GM12874 (cell line): Measurements from ENCODE around the gene MRPS6.

Experiments
- CTCF ChIP-seq: IDR thresholded peaks from 2 replicates; pipeline ENCODE4 v1.5.1; 2011; ENCODE audit warnings: low read depth, mild to moderate bottlenecking, control low read depth, low read length, moderate library complexity; ENCODE audit not compliant: insufficient read depth

Gene MRPS6

GRCh38 chr21:34115160-34115559, 41.8 kb downstream of the MRPS6 start:
- TF ChIP-seq CTCF: no peak

- no peak for TF ChIP-seq CTCF
Measured at GRCh38 chr21:34116569-34116968, 43.2 kb downstream of the MRPS6 start.

- TF ChIP-seq CTCF: no peak
Measured at GRCh38 chr21:34120867-34121266, 47.5 kb downstream of the MRPS6 start.

- TF ChIP-seq CTCF: no peak
Measured at GRCh38 chr21:34122047-34122446, 48.7 kb downstream of the MRPS6 start.

GRCh38 chr21:34123609-34124008, 50.2 kb downstream of the MRPS6 start:
- no peak for TF ChIP-seq CTCF

GRCh38 chr21:34126269-34126668, 52.9 kb downstream of the MRPS6 start:
- TF ChIP-seq CTCF: no peak

GRCh38 chr21:34126691-34127090, 53.3 kb downstream of the MRPS6 start:
- no peak for TF ChIP-seq CTCF

GRCh38 chr21:34128124-34128523, 54.7 kb downstream of the MRPS6 start:
- no peak for TF ChIP-seq CTCF
